Fibroblast of skin of left biceps (primary cell): Measurements from ENCODE around the gene SV2C.

Source experiments
- DNase-seq, 2 experiments: peaks; one replicate each; pipeline ENCODE4 v3.0.0-alpha.2; 2013; ENCODE audit warnings: low read depth in 2 of 2

SV2C gene

DNA sequence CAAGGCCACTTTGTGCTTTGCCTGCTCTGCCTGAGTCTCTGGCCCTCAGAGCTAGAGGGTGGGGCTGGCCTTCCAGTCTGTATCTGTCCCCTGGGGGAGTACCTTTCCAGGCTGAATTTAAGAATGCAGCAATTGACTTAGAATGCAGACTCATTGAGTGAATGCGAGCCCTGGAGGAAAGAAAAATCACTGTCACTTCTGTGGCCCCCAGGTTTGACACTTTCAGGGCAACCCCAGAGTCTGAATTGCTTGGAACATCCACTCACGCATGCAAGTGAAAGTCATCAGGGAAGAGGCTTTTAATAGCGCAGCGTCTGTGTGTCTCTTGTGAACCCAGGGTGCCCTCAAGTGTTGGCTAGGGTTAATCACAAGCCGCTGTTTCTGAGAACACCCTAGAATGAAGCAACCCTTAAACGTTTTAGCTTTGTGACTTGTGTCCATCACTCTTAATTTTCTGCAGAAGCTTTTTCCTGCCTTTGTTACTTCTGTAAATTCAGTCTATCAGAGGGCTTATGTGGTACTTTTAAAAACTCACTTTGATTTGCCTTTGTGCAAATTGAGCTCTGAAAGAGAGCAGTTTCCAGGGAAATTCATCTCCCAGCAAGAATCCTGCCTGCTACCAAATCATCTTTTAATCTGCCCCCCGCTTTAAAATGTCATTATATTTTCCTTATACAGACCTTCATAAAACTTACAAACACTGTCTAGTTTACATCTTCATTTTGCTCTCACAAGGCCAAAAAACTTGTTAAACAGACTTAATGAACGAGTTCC is 173.1 kb downstream of the SV2C start:
- DNase-seq = peak; percentile 8 to 18

DNA sequence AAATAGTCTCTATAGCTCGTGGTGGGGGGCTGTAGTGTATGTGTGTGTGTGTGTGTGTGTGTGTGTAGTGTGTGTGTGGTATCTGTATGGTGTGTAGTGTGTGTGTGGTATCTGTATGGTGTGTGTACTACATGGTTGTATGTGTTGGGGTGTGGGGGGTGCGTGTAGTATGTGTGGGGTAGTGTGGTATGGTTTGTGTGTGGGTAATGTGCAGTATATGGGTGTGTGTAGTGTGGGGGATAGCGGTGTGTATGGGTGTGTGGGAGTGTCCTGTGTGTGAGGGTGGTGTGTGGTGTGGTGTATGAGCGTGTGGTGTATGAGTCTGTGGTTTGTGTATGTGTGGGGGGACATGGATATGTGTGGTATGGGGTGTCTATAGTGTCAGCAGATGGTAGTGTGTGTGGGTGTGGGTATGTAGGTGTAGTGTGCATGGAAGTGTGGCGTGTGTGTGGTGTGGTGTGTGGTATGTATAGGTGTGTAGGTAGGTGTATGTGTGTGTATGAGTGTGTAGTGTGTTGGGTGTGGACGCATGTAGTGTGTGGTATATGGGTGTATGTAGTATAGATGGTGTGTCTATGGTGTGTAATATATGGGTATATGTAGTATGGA is 174.1 kb downstream of the SV2C start:
- no peak for DNase-seq

DNA sequence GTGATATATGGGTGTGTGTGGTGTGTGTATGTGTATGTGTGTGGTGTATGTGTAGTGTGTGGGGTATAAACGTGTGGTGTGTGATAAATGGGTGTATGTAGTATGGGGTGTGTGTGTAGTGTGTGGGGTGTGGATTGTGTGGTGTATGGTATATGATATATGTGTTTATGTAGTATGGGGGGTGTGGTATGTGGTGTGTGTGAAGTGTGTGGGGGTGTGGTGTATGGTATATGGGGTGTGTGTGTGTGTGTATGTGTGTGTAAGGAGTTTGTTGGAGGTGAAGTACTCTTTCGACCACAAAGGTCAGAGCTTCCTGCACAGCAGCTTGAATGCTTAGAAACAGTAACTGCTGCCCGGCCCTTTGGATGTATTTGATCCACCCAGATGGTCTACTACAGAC is 174.7 kb downstream of the SV2C start:
- DNase-seq = no peak

DNA sequence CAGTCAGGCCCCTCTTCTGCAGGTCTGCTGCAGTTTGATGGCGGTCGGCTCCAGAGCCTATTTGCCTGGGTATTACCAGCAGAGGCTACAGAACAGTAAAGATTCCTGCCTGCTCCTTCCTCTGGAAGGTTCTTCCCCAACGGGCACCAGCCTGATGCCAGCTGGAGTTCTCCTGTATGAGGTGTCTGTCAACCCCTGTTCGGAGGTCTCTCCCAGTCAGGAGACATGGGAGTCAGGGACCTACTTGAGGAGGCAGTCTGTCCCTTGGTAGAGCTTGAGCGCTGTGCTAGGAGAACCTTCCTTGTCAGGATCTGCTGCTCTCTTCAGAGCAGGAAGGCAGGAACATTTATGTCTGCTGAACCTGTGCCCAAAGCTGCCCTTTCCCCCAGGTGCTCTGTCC is 181.5 kb downstream of the SV2C start:
- no peak for DNase-seq

DNA sequence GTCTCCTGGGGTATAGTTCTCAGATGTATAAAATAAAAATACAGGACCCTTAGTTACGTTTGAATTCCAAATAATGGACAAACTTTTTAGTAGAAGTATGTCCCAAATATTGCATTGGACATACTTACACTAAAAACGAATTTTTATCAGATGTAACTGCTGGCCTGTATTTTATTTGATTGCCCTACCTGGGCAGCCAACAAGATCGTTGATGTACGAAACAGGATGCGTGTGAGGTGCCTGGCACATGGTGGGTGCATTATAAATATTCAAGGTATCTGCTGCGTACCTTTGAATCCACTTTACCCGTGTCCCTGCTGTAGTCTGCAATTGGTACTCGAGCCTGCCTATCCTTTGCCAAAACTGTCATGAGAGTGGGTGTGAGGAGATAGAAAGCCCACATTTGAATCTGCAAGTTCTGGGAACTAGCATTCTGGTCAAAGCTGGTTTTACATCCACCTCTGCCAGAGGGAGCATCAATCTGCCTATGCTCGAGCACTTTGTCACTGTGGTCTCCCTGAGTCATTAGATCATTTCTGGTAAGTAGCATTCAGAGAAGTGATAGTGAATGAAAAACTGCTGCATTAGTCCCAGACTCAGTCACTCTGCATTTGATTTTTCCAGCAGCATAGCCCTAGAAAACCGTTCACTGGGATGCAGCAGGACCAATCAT is 186.2 kb downstream of the SV2C start:
- DNase-seq = no peak

DNA sequence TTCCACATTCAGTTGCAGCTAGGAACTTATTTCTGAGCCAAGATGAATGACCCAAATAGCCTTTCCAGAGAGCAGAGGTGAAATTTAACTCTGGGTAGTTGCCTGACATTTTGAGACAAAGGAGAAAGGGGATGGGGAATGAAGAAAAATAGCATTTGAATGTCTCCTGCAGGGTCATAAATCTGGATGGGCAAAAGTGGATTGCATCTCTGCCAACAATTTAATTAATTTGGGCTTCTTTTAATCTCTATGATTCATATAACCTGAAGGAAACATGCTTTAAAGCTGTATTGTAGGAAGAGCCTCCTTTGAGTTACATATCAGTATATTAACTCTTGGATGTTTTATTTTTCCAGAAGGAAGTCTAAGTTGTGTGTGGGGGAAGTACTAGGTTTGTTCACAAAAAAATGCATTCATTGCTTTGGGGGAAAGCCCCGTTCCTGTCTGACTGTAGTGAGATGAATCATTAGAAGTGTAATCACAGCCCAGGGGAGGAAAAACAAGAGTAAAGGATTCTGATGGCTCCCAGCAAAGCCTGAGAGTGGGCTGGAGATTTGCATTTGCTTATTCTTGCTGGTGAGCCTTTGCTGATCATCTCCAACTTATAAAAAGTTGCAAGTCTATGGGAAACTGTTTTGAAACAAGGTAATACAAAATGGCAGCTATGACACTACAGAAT is 186.9 kb downstream of the SV2C start:
- no peak for DNase-seq

DNA sequence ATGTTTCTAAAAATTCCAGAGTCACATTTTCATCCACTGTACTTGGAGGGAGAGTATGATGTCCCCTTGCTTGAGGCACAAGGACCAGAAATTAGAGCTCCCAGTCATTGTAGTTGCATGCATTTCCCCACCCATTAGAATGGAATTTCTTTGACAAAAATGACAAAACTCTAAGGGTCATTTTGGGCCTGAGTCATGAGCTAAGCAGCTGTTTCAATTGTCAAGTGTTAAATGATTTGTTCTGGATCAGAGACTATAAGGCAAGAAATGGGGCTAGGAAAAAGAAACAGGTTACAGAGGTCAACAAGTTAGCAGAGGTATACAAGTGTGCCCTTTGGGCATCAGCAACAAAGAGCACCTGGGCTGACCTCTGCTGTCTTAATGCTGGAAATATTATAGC is 188.7 kb downstream of the SV2C start:
- no peak for DNase-seq

DNA sequence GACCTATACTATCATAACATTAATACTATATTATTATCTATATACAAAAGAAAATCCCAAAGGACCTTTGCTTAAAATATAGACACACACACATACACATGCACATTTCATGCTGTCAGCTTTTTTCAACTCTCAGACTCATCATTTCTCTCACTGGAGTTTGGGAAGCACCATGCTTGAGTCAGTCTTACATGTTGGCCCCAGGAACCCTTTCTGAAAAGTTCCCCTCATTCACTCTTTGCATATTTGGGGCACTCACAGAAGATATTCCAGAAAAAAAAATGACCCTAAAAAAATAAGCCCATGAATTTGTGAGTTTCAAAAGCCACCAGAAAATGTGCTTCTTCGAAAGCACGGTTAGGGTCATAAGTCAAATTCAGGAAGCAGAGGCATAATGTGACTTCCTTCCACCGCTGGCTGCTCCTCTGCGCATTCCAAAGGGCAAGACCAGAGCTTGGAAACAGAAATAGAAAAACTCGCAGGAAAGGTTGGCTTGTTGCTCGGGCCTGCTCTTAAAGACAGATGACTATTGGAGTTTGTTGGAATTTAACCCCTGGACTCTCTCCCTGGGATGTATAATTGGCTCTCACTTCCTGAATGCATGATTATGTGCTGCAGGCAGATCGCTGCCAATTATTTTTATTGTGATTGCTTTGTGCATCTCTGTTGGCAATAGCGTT is 190.2 kb downstream of the SV2C start:
- no peak for DNase-seq

DNA sequence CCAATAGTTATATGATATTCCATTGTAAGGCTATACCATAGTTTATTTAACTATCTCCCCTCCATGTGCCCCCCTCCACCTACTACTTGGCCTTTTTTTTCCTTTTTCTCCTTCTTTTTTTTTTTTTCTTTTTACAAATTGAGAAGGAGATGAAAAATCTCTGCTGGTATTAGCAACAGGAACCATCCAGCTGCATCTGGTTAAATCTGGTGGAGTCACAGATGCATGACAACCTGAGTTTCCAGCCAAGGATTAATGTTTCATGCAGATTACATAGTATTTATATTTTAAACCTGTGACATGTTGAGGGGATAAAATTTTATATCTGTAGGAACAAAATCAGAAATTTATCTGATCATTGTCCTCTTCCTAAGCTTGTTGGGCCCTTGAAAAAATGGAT is 191.4 kb downstream of the SV2C start:
- DNase-seq = no peak

DNA sequence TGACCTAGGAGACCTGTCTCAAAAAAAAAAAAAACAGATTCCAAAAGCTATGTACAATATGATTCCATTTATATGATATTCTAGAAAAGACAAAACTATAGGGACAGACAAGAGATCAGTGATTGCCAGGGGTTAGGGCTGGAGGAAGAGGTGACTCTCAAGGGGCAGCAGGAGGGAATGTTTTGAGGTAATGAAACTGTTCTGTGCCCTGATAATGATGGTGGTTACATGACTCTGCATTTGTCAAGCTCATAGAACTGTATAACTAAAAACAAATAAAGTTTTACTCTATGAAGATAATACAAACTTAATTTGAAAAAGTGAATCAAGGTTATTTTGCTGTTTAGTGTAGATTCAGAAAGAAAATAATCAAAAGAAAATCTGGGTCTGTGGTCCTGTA is 194.6 kb downstream of the SV2C start:
- DNase-seq = no peak

DNA sequence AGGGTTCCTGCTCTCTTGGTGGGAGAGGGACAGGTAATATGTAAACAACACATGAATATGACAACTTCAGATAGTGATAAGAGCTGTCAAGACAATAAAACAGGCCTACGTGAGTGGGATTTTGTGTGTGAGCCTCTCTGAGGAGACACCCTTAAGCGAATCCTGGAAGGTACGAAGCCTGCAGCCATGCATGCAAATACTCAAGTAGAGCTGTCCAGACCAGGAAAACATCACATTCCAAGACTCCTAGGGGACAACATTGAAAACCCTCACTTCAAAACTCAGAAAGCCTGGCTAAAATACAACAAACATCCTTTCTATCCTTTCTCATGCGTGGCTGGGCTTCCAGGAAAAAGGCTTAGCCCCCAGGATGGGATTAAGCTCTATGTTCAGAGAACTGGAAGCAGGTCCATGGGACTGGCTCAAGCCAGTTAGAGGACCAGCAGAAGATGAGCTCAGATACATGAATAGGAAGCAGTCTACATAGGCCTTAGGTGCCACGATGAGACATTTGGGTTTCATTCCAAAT is 195.1 kb downstream of the SV2C start:
- DNase-seq = no peak

DNA sequence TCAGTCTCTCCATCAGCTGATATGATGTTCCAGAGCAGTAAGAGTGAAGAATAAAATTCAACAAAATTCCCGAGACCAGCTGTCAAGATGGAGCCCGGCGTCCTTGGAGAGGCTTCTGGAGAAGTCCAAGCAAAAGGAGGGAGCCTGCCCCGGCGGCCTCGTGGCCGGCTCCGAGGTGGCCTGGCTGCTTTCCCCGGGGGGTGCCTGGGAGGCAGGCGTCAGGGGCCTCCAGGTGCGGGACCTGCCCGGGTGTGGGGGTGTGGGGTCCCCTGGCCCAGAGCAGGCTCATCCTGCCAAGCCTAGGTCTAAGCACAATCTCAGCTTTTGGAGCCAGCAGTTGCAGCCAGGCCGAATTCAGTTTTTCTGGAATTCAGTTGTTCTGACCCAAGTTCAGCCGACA is 197.3 kb downstream of the SV2C start:
- no peak for DNase-seq

DNA sequence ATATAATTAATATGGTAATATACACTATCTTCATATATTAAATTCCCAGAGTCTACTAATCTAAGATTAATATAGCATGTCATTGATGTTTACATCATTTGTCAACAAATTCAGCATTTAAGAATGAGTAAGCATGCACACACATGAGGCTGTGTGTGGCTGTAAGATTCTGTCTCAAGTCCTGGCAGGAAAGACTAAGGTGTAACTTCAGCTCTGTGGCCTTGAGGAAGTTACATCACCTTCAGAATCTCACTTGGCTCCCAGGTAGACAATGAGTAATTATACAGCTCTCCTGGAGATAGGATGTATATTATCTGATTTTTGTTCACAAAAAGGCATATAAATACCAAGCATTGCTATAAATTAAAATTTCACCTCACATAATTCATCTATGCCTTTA is 200.5 kb downstream of the SV2C start:
- DNase-seq = no peak

DNA sequence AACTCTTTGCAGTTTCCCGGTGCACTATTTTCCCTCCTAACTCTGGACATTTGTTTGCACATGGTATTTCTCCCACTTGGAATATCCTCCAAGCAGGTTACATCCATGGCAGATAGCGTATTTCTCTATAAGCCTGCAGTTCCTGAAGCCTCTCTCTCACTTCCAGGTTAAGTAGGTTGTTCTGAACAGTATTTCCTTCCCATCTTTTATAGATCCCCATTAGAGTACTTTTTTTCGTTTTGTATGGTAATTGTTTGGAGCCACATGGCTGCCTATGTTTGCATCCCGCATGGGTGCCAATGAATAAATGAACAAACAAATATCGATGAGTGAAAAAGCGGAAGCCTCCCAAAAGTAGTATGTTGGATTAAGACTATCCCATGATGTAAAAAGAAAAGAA is 206.5 kb downstream of the SV2C start:
- no peak for DNase-seq

DNA sequence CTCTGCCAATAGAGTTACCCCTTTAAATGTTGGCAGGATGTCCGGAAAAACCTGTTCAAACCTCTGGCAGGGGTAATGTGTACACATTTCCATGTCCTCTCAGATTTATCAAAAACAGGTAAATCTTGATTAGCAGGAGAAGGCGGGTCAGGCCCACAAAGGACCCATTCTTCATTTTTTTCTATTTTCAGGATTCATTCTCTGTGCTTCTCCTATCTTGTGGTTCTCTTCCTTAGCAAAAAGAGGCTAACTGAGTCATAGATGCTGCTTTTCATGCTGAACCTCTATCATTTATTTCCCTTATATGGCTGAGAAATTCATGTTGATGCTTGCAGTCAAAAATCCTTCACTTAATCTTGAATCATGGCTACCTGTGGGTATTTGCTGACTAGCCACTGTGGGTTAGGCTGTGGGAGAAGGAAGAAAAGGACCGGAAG is 207.2 kb downstream of the SV2C start:
- DNase-seq = no peak

DNA sequence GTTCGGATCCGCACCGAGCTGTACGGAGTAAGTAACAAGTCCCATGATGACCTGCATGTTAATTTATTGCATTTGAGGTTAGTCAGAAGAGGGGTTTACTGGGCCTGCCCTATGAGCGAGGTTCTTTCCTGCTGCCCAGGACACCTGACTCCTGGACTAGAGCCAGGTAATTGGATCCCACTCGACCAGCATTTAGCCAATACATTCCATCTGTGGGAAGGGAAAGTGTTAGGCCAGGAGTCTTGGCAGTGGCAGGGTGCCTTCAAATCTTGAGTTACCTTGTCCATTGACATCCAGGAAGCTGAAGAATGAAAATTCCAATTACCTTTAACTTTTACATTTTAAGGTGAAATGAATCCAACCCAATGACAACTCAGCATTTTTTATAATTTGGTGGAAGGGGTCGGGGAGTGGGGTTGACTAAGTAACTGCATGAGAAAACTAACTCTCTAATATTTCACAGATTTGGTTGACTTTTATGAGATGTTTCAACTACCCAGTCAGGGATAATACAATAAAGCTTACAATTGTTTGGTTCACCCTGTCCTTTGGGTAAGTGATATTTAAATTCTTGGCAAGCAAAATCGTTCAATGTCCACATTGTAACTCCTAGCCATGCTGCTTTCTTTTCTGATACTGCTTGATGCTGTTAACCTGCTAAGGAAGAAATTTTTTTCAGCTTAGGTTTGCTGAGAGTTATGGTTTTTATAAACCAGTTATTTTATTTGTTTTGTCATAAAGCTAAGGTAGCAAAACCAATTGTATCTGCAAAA is 208.3 kb downstream of the SV2C start:
- no peak for DNase-seq

DNA sequence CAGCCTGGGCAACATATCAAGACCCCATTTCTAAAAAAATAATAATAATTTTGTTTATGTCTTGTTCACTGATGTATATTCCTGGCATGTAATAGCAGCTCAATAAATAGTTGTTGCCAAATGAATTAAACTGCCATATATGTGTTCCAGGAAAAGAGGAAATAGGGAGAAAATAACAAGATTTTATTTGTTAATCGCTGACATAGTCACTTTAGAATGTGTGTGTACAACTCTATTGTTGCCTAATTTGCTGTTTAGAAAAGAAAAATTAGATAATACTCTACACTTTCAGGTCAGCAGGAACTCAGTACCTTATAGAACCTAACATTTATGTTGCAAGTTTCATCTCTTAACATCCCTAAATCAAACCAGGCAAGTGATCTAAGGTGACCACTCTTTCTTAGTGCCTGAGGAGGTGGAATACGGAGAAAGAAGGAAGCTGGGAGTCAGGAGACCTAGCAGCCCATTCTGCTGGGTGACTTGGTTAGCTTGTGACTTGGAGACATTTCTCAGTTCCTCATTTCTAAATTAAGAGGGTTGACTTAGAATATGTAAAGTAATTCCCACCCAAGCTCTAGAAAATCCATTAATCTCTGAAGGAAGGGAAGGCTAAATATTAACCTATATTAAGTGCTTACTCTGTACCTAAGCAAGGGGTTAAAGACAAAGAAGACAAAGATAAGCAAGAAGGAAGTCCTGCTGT is 209.6 kb downstream of the SV2C start:
- DNase-seq = no peak

DNA sequence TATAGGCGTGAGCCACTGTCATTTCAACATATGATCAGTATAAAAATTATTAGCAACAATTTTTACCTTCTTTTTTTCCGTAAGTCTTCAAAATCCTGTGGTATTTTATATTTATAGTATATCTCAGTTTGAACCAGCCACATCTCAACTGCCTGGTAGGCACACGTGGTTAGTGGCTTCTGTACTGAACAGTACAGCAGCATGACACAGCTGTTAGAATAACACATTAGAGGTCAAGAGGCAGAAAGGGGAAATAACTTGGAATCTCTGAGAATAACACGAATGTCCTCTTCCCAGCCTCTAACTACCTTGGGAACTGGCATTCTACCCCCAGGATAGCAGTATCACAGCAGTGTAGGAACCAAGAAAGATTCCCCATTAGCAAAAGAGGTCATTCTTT is 211.4 kb downstream of the SV2C start:
- DNase-seq = no peak

DNA sequence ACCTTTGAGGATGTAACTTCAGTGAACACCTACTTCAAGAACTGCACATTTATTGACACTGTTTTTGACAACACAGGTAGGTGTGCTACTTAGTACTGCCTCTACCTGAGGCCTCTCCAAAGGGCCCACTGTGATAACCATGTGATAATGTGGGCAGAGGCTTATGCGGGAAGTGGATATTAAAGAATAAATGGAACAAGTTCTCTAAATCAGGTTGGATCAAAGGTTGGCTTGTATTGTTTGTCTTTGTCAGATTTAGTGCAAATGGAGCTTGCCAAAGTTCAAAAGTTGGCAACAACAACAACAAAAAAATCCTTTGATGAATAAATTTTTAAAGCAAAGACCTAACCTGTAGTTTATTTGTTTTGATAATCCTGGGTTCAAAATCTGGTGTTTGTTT is 215.7 kb downstream of the SV2C start:
- no peak for DNase-seq

DNA sequence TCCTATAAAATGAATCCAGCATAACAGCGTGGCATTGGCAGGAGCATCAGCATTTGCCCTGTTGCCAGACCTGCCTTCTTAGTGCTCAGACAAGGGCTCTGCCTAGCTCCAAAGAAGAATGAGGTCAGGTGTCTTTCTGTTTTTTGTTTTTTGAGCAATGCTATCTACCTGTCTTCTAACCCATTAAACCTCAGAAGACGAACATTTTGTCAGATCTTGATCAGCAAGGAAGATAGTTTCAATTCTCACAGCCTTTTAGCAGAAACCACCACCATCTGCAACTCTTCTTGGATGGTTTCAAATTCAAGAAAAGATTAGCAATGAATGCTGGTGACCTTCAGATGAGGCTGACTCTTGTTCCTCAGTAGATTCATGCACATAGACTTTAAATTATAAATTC is 216.4 kb downstream of the SV2C start:
- no peak for DNase-seq
